Measurements from ENCODE around the gene LOXL1. TPM values are rescaled to one million over a fixed set of nuclear protein-coding genes. Genes with fewer than 3 reads are reported as not detected.
"Not testable (repeated sequence)": the region's sequence is repeated elsewhere in the genome, so short reads cannot be mapped to it uniquely, and the experiment has no call there.

The LOXL1 gene
- total RNA-seq, 1 experiment from 2014 or later: 117 TPM

DNA sequence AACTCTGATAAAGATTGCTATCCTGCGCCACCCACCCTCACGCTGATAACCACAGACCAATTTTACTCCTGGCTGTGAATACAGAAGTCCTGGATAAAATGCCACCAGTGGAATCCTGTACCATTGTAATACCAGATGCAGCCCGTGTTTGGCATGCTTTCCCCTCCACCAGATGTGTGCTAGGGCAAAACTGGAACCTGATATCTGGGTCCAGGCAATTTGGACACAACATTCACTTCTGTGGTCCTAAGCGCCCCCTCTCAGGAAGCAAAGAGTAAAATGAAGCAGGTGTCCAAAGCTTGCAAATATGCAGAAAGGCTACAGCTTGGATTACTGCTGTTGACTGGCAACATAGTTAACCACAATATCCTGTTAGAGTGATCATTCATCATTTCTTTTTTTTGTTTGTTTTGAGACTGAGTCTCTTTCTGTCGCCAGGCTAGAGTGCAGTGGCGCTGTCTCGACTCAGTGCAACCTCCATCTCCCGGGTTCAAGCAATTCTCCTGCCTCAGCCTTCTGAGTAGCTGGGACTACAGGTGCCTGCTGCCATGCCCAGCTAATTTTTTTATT, 32.8 kb downstream of the LOXL1 start:
- DNase-seq (ENCODE audit: low spot score): no peak
- Histone ChIP-seq H3K27ac (ENCODE audit: low read depth, low read length, poor library complexity, severe bottlenecking) (no peak overlapping the region), H3K4me1 (ENCODE audit: insufficient read depth, low read length, poor library complexity, severe bottlenecking) (no peaks in the 10 kb centered on the region), H3K9me3 (ENCODE audit: low read depth, low read length, poor library complexity, severe bottlenecking) (no peaks in the 10 kb centered on the region), H3K36me3 (ENCODE audit: insufficient read depth, low read length, poor library complexity, severe bottlenecking) (no peaks in the 10 kb centered on the region), H3K4me3 (ENCODE audit: low read depth, low read length, poor library complexity, severe bottlenecking) (no peak overlapping the region), H3K27me3 (replicated peaks; ENCODE audit: insufficient read depth, low read depth, low read length, poor library complexity) (no peaks in the 10 kb centered on the region)
- CTCF ChIA-PET: no interaction called here
- TF ChIP-seq EZH2 (IDR thresholded peaks at IDR 0.05; ENCODE audit: borderline replicate concordance, low read depth, low read length, poor library complexity, severe bottlenecking): no peak
- TF ChIP-seq, protein P1, sequence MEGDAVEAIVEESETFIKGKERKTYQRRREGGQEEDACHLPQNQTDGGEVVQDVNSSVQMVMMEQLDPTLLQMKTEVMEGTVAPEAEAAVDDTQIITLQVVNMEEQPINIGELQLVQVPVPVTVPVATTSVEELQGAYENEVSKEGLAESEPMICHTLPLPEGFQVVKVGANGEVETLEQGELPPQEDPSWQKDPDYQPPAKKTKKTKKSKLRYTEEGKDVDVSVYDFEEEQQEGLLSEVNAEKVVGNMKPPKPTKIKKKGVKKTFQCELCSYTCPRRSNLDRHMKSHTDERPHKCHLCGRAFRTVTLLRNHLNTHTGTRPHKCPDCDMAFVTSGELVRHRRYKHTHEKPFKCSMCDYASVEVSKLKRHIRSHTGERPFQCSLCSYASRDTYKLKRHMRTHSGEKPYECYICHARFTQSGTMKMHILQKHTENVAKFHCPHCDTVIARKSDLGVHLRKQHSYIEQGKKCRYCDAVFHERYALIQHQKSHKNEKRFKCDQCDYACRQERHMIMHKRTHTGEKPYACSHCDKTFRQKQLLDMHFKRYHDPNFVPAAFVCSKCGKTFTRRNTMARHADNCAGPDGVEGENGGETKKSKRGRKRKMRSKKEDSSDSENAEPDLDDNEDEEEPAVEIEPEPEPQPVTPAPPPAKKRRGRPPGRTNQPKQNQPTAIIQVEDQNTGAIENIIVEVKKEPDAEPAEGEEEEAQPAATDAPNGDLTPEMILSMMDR (conservative IDR thresholded peaks at IDR 0.05; ENCODE audit: low read depth, low read length): no peak
- POLR2A ChIA-PET (ENCODE audit: low non-redundant PET): no interaction called here
- BruUV-seq (replicated peaks): no TSS peak
- intact Hi-C loops (cut with micrococcal nuclease; ENCODE audit: unreplicated experiment): no loop called here

- DNase-seq (ENCODE audit: low spot score): no peak
- intact Hi-C loops (cut with micrococcal nuclease; ENCODE audit: unreplicated experiment): no loop called here
- ChIA-PET CTCF (no interaction called here), POLR2A (ENCODE audit: low non-redundant PET) (no interaction called here)
- no peak for TF ChIP-seq EZH2 (IDR thresholded peaks at IDR 0.05; ENCODE audit: borderline replicate concordance, low read depth, low read length, poor library complexity, severe bottlenecking)
- TF ChIP-seq, protein P1 (conservative IDR thresholded peaks at IDR 0.05; ENCODE audit: low read depth, low read length): no peak
- Histone ChIP-seq H3K9me3 (ENCODE audit: low read depth, low read length, poor library complexity, severe bottlenecking) (no peaks in the 10 kb centered on the region), H3K4me1 (ENCODE audit: insufficient read depth, low read length, poor library complexity, severe bottlenecking) (no peaks in the 10 kb centered on the region), H3K36me3 (ENCODE audit: insufficient read depth, low read length, poor library complexity, severe bottlenecking) (no peaks in the 10 kb centered on the region), H3K4me3 (ENCODE audit: low read depth, low read length, poor library complexity, severe bottlenecking) (no peak overlapping the region), H3K27me3 (replicated peaks; ENCODE audit: insufficient read depth, low read depth, low read length, poor library complexity) (no peaks in the 10 kb centered on the region), H3K27ac (ENCODE audit: low read depth, low read length, poor library complexity, severe bottlenecking) (no peak overlapping the region)
- no TSS peak for BruUV-seq (replicated peaks)
These were observed 33.5 kb downstream of the LOXL1 start for GRCh38 chr15:73959801-73960200.

DNA sequence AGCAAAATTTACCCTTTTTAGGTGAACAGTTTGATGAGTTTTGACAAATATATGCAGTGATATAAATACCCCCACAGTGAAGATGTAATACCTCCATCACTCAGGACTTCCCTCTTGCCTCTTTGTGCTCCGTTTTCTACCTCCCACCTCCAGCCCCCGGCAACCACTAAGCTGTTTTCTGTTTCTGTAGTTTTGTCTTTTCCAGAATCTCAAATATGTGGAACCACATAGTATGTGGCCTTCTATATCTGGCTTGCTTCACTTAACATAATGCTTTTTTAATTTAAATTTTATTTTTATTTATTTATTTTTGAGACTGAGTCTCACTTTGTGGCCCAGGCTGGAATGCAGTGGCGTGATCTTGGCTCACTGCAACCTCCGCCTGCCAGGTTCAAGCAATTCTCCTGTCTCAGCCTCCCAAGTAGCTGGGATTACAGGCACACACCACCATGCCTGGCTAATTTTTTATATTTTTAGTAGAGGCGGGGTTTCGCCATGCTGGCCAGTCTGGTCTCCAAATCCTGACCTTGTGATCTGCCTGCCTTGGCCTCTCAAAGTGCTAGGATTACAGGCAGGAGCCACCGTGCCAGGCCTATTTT, 34.3 kb downstream of the LOXL1 start:
- BruUV-seq (replicated peaks); POLR2A ChIA-PET (ENCODE audit: low non-redundant PET); H3K4me3 ChIP-seq (ENCODE audit: low read depth, low read length, poor library complexity, severe bottlenecking); H3K27me3 ChIP-seq (replicated peaks; ENCODE audit: insufficient read depth, low read depth, low read length, poor library complexity); H3K36me3 ChIP-seq (ENCODE audit: insufficient read depth, low read length, poor library complexity, severe bottlenecking); DNase-seq (ENCODE audit: low spot score); intact Hi-C loops (cut with micrococcal nuclease; ENCODE audit: unreplicated experiment); H3K9me3 ChIP-seq (ENCODE audit: low read depth, low read length, poor library complexity, severe bottlenecking); H3K4me1 ChIP-seq (ENCODE audit: insufficient read depth, low read length, poor library complexity, severe bottlenecking); CTCF ChIA-PET; H3K27ac ChIP-seq (ENCODE audit: low read depth, low read length, poor library complexity, severe bottlenecking): not testable (repeated sequence)

GRCh38 chr15:73962433-73962832, 36.2 kb downstream of the LOXL1 start:
- BruUV-seq (replicated peaks): no TSS peak
- no peaks in the 10 kb centered on the region for H3K27me3 ChIP-seq (replicated peaks; ENCODE audit: insufficient read depth, low read depth, low read length, poor library complexity)
- H3K27ac ChIP-seq (ENCODE audit: low read depth, low read length, poor library complexity, severe bottlenecking): no peak overlapping the region
- H3K4me3 ChIP-seq (ENCODE audit: low read depth, low read length, poor library complexity, severe bottlenecking): no peak overlapping the region
- CTCF ChIA-PET: no interaction called here
- intact Hi-C loops (cut with micrococcal nuclease; ENCODE audit: unreplicated experiment): no loop called here
- TF ChIP-seq EZH2 (IDR thresholded peaks at IDR 0.05; ENCODE audit: borderline replicate concordance, low read depth, low read length, poor library complexity, severe bottlenecking): no peak
- TF ChIP-seq, protein P1 (conservative IDR thresholded peaks at IDR 0.05; ENCODE audit: low read depth, low read length): no peak
- no peaks in the 10 kb centered on the region for H3K36me3 ChIP-seq (ENCODE audit: insufficient read depth, low read length, poor library complexity, severe bottlenecking)
- POLR2A ChIA-PET (ENCODE audit: low non-redundant PET): no interaction called here
- peaks cover 16% of the 10 kb centered on the region for H3K4me1 ChIP-seq (ENCODE audit: insufficient read depth, low read length, poor library complexity, severe bottlenecking)
- DNase-seq (ENCODE audit: low spot score): no peak
- H3K9me3 ChIP-seq (ENCODE audit: low read depth, low read length, poor library complexity, severe bottlenecking): no peaks in the 10 kb centered on the region

Measured in A673 (cell line).